ENCODE data around the gene SOCS3. TPM values are rescaled to one million over a fixed set of nuclear protein-coding genes. Genes with fewer than 3 reads are reported as not detected.

Gene SOCS3
- total RNA-seq, 1 donor = 95.2 TPM

- Histone ChIP-seq H3K27ac (ENCODE audit: low read depth, low read length) (peak overlapping the region; percentile 83), H3K79me2 (ENCODE audit: insufficient read depth, low read length) (peaks cover 64% of the 10 kb centered on the region), H3K4me3 (ENCODE audit: insufficient read depth, low read length) (no peak overlapping the region), H3K4me1 (ENCODE audit: insufficient read depth, low read length) (peaks cover 33% of the 10 kb centered on the region), H2AFZ (ENCODE audit: low read length) (no peak overlapping the region), H3K9me3 (ENCODE audit: low read depth, low read length) (no peaks in the 10 kb centered on the region), H4K20me1 (ENCODE audit: insufficient read depth, low read length) (peaks cover 26% of the 10 kb centered on the region), H3K27me3 (ENCODE audit: insufficient read depth, low read length) (no peaks in the 10 kb centered on the region), H3K36me3 (ENCODE audit: insufficient read depth, low read length) (peaks cover 68% of the 10 kb centered on the region), H3K4me2 (ENCODE audit: insufficient read depth, low read length) (no peak overlapping the region)
- TF ChIP-seq, protein P1, sequence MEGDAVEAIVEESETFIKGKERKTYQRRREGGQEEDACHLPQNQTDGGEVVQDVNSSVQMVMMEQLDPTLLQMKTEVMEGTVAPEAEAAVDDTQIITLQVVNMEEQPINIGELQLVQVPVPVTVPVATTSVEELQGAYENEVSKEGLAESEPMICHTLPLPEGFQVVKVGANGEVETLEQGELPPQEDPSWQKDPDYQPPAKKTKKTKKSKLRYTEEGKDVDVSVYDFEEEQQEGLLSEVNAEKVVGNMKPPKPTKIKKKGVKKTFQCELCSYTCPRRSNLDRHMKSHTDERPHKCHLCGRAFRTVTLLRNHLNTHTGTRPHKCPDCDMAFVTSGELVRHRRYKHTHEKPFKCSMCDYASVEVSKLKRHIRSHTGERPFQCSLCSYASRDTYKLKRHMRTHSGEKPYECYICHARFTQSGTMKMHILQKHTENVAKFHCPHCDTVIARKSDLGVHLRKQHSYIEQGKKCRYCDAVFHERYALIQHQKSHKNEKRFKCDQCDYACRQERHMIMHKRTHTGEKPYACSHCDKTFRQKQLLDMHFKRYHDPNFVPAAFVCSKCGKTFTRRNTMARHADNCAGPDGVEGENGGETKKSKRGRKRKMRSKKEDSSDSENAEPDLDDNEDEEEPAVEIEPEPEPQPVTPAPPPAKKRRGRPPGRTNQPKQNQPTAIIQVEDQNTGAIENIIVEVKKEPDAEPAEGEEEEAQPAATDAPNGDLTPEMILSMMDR (IDR thresholded peaks at IDR 0.05; ENCODE audit: extremely low read depth, low read depth, low read length) = no peak
- peak; percentile 43 for DNase-seq (ENCODE audit: insufficient read length, low spot score, missing footprints)
Measured at GRCh38 chr17:78399028-78399692, 39.3 kb upstream of the SOCS3 start.

DNA sequence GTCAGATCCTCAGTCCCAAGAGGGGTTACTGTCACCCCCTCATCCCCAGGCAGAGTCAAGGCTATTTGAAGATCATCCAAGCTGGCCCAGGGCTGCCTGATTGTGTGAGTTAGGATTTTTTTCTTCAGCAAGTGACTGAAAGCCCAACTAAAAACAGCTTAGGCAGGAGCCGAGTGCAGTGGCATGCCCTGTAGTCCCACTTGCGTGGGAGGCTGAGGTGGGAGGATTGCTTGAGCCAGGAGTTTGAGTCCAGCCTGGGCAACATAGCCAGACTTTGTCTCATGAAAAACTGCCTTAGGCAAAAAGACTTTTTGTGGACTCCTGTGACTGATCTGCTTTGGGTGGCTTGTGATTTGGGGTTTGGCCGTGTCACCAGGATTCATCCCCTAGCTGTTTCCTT is 38.5 kb upstream of the SOCS3 start:
- DNase-seq (ENCODE audit: insufficient read length, low spot score, missing footprints) = no peak
- peaks cover 65% of the 10 kb centered on the region for H3K79me2 ChIP-seq (ENCODE audit: insufficient read depth, low read length)
- no peak overlapping the region for H2AFZ ChIP-seq (ENCODE audit: low read length)
- peaks cover 33% of the 10 kb centered on the region for H3K4me1 ChIP-seq (ENCODE audit: insufficient read depth, low read length)
- no peaks in the 10 kb centered on the region for H3K27me3 ChIP-seq (ENCODE audit: insufficient read depth, low read length)
- H3K36me3 ChIP-seq (ENCODE audit: insufficient read depth, low read length) = peaks cover 63% of the 10 kb centered on the region
- no peaks in the 10 kb centered on the region for H3K9me3 ChIP-seq (ENCODE audit: low read depth, low read length)
- no peak overlapping the region for H3K4me2 ChIP-seq (ENCODE audit: insufficient read depth, low read length)
- no peak overlapping the region for H3K4me3 ChIP-seq (ENCODE audit: insufficient read depth, low read length)
- TF ChIP-seq, protein P1 (IDR thresholded peaks at IDR 0.05; ENCODE audit: extremely low read depth, low read depth, low read length) = no peak
- H3K27ac ChIP-seq (ENCODE audit: low read depth, low read length) = peak overlapping the region; percentile 83
- peaks cover 26% of the 10 kb centered on the region for H4K20me1 ChIP-seq (ENCODE audit: insufficient read depth, low read length)

DNA sequence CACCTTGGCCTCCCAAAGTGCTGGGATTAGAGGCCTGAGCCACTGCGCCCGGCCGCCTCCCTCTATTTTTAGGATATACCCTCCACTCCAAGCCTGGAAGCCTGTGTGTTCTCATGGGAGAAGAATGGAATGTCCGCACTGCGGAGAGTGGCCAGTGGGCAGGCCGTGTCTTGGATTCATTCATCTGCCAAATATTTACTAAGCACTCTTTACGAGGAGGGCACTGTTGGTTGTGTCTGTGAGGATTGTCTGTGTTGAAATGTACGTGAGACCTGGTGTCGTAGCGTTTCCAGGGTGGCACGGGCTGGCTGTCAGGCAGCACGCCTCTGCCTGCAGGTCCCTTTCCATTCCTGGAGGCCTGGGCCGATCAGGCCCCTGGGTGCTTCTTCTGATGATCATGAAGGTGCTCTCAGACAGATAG is 37.8 kb upstream of the SOCS3 start:
- TF ChIP-seq, protein P1 (IDR thresholded peaks at IDR 0.05; ENCODE audit: extremely low read depth, low read depth, low read length) = no peak
- H3K79me2 ChIP-seq (ENCODE audit: insufficient read depth, low read length) = peaks cover 64% of the 10 kb centered on the region
- H3K4me1 ChIP-seq (ENCODE audit: insufficient read depth, low read length) = peaks cover 33% of the 10 kb centered on the region
- no peaks in the 10 kb centered on the region for H3K9me3 ChIP-seq (ENCODE audit: low read depth, low read length)
- peak; percentile 98 for DNase-seq (ENCODE audit: insufficient read length, low spot score, missing footprints)
- H3K4me3 ChIP-seq (ENCODE audit: insufficient read depth, low read length) = no peak overlapping the region
- peaks cover 59% of the 10 kb centered on the region for H3K36me3 ChIP-seq (ENCODE audit: insufficient read depth, low read length)
- peak overlapping the region; percentile 38 for H3K4me2 ChIP-seq (ENCODE audit: insufficient read depth, low read length)
- no peaks in the 10 kb centered on the region for H3K27me3 ChIP-seq (ENCODE audit: insufficient read depth, low read length)
- no peak overlapping the region for H2AFZ ChIP-seq (ENCODE audit: low read length)
- peak overlapping the region; percentile 83 for H3K27ac ChIP-seq (ENCODE audit: low read depth, low read length)
- peaks cover 26% of the 10 kb centered on the region for H4K20me1 ChIP-seq (ENCODE audit: insufficient read depth, low read length)

- Histone ChIP-seq H3K36me3 (ENCODE audit: insufficient read depth, low read length) (peaks cover 51% of the 10 kb centered on the region), H3K27me3 (ENCODE audit: insufficient read depth, low read length) (no peaks in the 10 kb centered on the region), H3K27ac (ENCODE audit: low read depth, low read length) (peak overlapping the region; percentile 83), H3K4me3 (ENCODE audit: insufficient read depth, low read length) (no peak overlapping the region), H2AFZ (ENCODE audit: low read length) (no peak overlapping the region), H3K4me2 (ENCODE audit: insufficient read depth, low read length) (peak overlapping the region; percentile 38), H4K20me1 (ENCODE audit: insufficient read depth, low read length) (peaks cover 26% of the 10 kb centered on the region), H3K9me3 (ENCODE audit: low read depth, low read length) (no peaks in the 10 kb centered on the region), H3K4me1 (ENCODE audit: insufficient read depth, low read length) (peaks cover 38% of the 10 kb centered on the region), H3K79me2 (ENCODE audit: insufficient read depth, low read length) (peaks cover 74% of the 10 kb centered on the region)
- TF ChIP-seq, protein P1 (IDR thresholded peaks at IDR 0.05; ENCODE audit: extremely low read depth, low read depth, low read length) = no peak
- DNase-seq (ENCODE audit: insufficient read length, low spot score, missing footprints) = peak; percentile 95
Measured at GRCh38 chr17:78396441-78397337, 36.8 kb upstream of the SOCS3 start.
